ENCODE data around the gene RASGRP2. TPM values are rescaled to one million over a fixed set of nuclear protein-coding genes. Genes with fewer than 3 reads are reported as not detected.
A peak's percentile ranks its signal among the peaks of the same experiment; 100 is the strongest.

The RASGRP2 gene
- total and polyA plus RNA-seq, 2 of the 8 experiments (the other 6 are each of a cell fraction or from before 2014, with no cell fraction given) = 40.6 to 45.7 TPM

DNA sequence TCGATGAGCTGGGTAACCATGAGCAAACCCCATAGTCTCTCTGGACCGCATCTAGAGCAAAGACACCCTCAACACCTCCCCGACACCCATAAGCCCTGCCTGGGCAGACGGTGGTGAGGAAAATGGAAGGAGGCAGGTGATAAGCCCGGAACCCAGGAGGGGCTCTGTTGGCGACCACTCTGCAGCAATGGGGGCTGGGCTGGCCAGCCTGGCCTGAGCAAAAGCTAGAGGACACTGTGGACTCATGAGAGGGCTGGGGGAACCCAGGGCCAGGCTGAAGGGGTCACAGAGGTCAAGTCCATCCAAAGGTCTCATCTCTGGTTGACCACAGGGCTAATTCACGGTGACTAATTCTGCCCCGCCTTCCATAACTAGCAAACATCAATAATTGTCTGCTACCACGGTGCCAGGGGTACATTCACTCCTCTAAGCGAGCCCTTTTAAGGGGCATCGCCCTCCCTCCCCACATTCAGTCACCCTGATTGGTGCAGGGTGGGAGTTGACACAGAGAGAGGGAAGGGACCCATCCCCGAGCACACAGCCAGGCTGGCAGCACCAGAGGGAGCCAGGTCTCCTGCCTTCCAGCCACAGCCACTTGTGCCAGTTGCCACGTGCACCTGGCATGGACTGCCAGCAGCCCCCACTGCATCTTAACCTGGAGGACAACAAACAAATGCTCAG is 11.9 kb upstream of the RASGRP2 start:
- Histone ChIP-seq H3K36me3 (ENCODE audit: control insufficient read depth in 2 of 4, insufficient read depth in 4 of 4, low read length in 3 of 4) (no peaks in the 10 kb centered on the region), H3K18ac (ENCODE audit: extremely low read depth, low read length) (no peak overlapping the region), H3K4me1 (replicated peaks in 1 of 4; ENCODE audit: control insufficient read depth in 3 of 4, insufficient read depth in 4 of 4, low read length in 3 of 4) (peaks cover 2 to 30% (median 21%) of the 10 kb centered on the region in 4 experiments), H4K5ac (ENCODE audit: insufficient read length, low read depth, low read length) (no peak overlapping the region), H3K79me2 (ENCODE audit: control insufficient read depth in 1 of 2, insufficient read depth in 2 of 2, low read length in 2 of 2) (no peaks in the 10 kb centered on the region), H2BK15ac (ENCODE audit: low read length) (no peak overlapping the region), H3K56ac (replicated peaks; ENCODE audit: insufficient read length, low read depth, low read length) (no peak overlapping the region), H3K79me1 (ENCODE audit: low read depth, low read length) (no peaks in the 10 kb centered on the region), H4K20me1 (replicated peaks in 1 of 2; ENCODE audit: control insufficient read depth in 1 of 2, insufficient read depth in 2 of 2, low read length in 2 of 2) (no peaks in the 10 kb centered on the region), H3K4me3 (ENCODE audit: extremely low read depth in 1 of 4, insufficient read depth in 2 of 4, low read depth in 3 of 4, low read length in 4 of 4) (no peak overlapping the region), H2BK5ac (ENCODE audit: low read depth, low read length) (no peak overlapping the region), H3K27ac (ENCODE audit: low read depth, low read length) (no peak overlapping the region), H2BK120ac (replicated peaks; ENCODE audit: low read depth, low read length) (no peak overlapping the region), H2AK5ac (ENCODE audit: low read depth, low read length) (no peak overlapping the region), H3K4me2 (ENCODE audit: insufficient read depth in 1 of 2, low read depth in 2 of 2, low read length in 2 of 2) (no peak overlapping the region), H3K23ac (ENCODE audit: insufficient read length) (no peak overlapping the region), H3K27me3 (replicated peaks in 1 of 4; ENCODE audit: control insufficient read depth in 3 of 4, extremely low read depth in 1 of 4, insufficient read depth in 3 of 4, low read length in 3 of 4) (no peaks in the 10 kb centered on the region), H4K91ac (replicated peaks; ENCODE audit: insufficient read length, low read length) (no peak overlapping the region), H4K8ac (ENCODE audit: extremely low read depth, insufficient read depth, low read length) (peak overlapping the region; percentile 28; the same call in 1 of the 2 replicates), H3K9me3 (ENCODE audit: insufficient read depth in 2 of 2, low read depth in 1 of 2, low read length in 1 of 2) (no peaks in the 10 kb centered on the region), H2AFZ (ENCODE audit: low read length) (no peak overlapping the region), H2BK12ac (ENCODE audit: low read depth, low read length) (no peak overlapping the region), H3K9ac (replicated peaks in 1 of 4; ENCODE audit: extremely low read depth in 1 of 4, low read depth in 3 of 4, low read length in 3 of 4) (no peak overlapping the region), H2BK20ac (ENCODE audit: low read length) (no peak overlapping the region), H3K14ac (ENCODE audit: insufficient read length) (no peak overlapping the region), H3K23me2 (ENCODE audit: low read depth, low read length) (no peaks in the 10 kb centered on the region), H3K4ac (replicated peaks; ENCODE audit: insufficient read length, low read depth, low read length) (no peak overlapping the region)
- DNase-seq (ENCODE audit: low read depth in 1 of 2, low spot score in 2 of 2) (no peak), FAIRE-seq (no peak)
- POLR2A ChIA-PET (ENCODE audit: partially characterized antibody) = interaction anchor here (29.2 to 42.9 kb wide), 2 partner anchors 7 to 10 kb away, joined by 1087 read pairs; partner anchors contain the start of genes PYGM, RASGRP2 and SF1
- CTCF ChIA-PET (ENCODE audit: partially characterized antibody) = interaction anchor here (23.6 to 23.7 kb wide), 2 partner anchors 10 kb away, joined by 376 read pairs; partner anchors contain the start of genes PYGM and RASGRP2
- 89% methylated on average over 13 of the region's 13 CpGs; no CpG with 5 or more reads in 1 of the 2 experiments for WGBS, 2 experiments (ENCODE audit: extremely low coverage in 1 of 2, insufficient coverage in 1 of 2, insufficient read length in 1 of 2, insufficient replicate concordance in 2 of 2, low coverage in 1 of 2, low lambda C conversion rate in 2 of 2, missing lambda C conversion rate in 1 of 2)
- no peak for TF ChIP-seq KDM5A (IDR thresholded peaks at IDR 0.05; ENCODE audit: low read length)
- TF ChIP-seq JUN (IDR thresholded peaks at IDR 0.05; ENCODE audit: low read depth, low read length) = no peak
- TF ChIP-seq SP2 (IDR thresholded peaks at IDR 0.05; ENCODE audit: low read length) = no peak
- no peak for TF ChIP-seq CHD1 (IDR thresholded peaks at IDR 0.05; ENCODE audit: low read depth, low read length)
- TF ChIP-seq CEBPB (IDR thresholded peaks at IDR 0.05; ENCODE audit: low read depth, low read length) = no peak
- TF ChIP-seq CTBP2 (IDR thresholded peaks at IDR 0.05; ENCODE audit: borderline replicate concordance, insufficient read depth, insufficient read length, low read length) = no peak
- TF ChIP-seq EP300 (IDR thresholded peaks at IDR 0.05; ENCODE audit: borderline replicate concordance in 1 of 2, low read depth in 2 of 2, low read length in 2 of 2) = no peak
- no peak for TF ChIP-seq RNF2 (IDR thresholded peaks at IDR 0.05; ENCODE audit: borderline replicate concordance, low read depth, low read length, missing control alignments, poor library complexity, severe bottlenecking)
- no peak for TF ChIP-seq BCL11A (IDR thresholded peaks at IDR 0.05; ENCODE audit: low read depth in 2 of 2, low read length in 2 of 2)
- TF ChIP-seq RBBP5 (IDR thresholded peaks at IDR 0.05; ENCODE audit: borderline replicate concordance, low read depth, low read length) = no peak
- TF ChIP-seq TAF1 (IDR thresholded peaks at IDR 0.05; ENCODE audit: low read depth, low read length) = no peak
- TF ChIP-seq NANOG (IDR thresholded peaks at IDR 0.05; ENCODE audit: insufficient read depth, low read depth, low read length, poor library complexity, severe bottlenecking) = no peak
